Esophagus squamous epithelium (tissue), 5 donors: ENCODE measurements around the gene ADGRD1. TPM values are rescaled to one million over a fixed set of nuclear protein-coding genes. Genes with fewer than 3 reads are reported as not detected.
A peak's percentile ranks its signal among the peaks of the same experiment; 100 is the strongest.
"Not testable (repeated sequence)": the region's sequence is repeated elsewhere in the genome, so short reads cannot be mapped to it uniquely, and the experiment has no call there.

Experiments
- DNase-seq: peaks from one replicate; lab custom pipeline; 2025; lab: John Stamatoyannopoulos, UW
- H3K27ac ChIP-seq, 4 donors: fragments of 200-600 bp; sonication (generic); one replicate each; pipeline ENCODE4 v1.5.1; 2016 to 2019; ENCODE audit warnings: mild to moderate bottlenecking in 1 of 4
- H3K27me3 ChIP-seq, 4 donors: fragments of 200-600 bp; sonication (generic); 1 replicate in 3 of 4; 2 replicates in 1 of 4; pipeline versions ENCODE4 v1.5.1 to v1.6.0; 2017 to 2021; ENCODE audit warnings: antibody characterized with exemption in 1 of 4
- H3K36me3 ChIP-seq, 3 donors: fragments of 200-600 bp; sonication (generic); one replicate each; pipeline ENCODE4 v1.5.1; 2016 to 2019
- H3K4me1 ChIP-seq, 3 donors: fragments of 200-600 bp; sonication (generic); one replicate each; pipeline ENCODE4 v1.5.1; 2017 to 2019
- H3K4me3 ChIP-seq, 4 donors: fragments of 200-600 bp; sonication (generic); 1 replicate in 3 of 4; 2 replicates in 1 of 4; pipeline ENCODE4 v1.5.1; 2016 to 2019; ENCODE audit warnings: mild to moderate bottlenecking in 2 of 4, moderate library complexity in 1 of 4
- H3K9me3 ChIP-seq, 3 donors: fragments of 200-600 bp; sonication (generic); one replicate each; pipeline ENCODE4 v1.5.1; 2016 to 2019
- CTCF ChIP-seq, 6 experiments: fragments of 450-650 bp in 4 of 6; fragments of 200-600 bp in 2 of 6; sonication (generic) in 2 of 6; IDR thresholded peaks; one replicate each; pipeline ENCODE4 v1.5.1; 2016 to 2019; ENCODE audit warnings: antibody characterized with exemption in 6 of 6, mild to moderate bottlenecking in 4 of 6, moderate library complexity in 4 of 6
- POLR2A ChIP-seq, 4 donors: fragments of 450-650 bp; IDR thresholded peaks; one replicate each; pipeline ENCODE4 v1.6.1; 2017; ENCODE audit warnings: antibody characterized with exemption in 4 of 4, mild to moderate bottlenecking in 4 of 4, moderate library complexity in 3 of 4
- WGBS, 2 donors: methylation state at CpG; one replicate each; pipeline ENCODE4 v1.1.5; 2018; 5-methylcytosine and 5-hydroxymethylcytosine counted together
- intact Hi-C: fragments of 100-400 bp; cut with DNase I; formaldehyde crosslinking; loops from one replicate; pipeline ENCODE4 v1.15.0; 2022
- total RNA-seq, 4 donors: library from RNA; depleted of rRNA; stranded (reverse); fragments of >200 nt; gene quantifications; one replicate each; pipeline ENCODE4 v1.1.0, GENCODE V29; 2016
- donor health status: DM: yes; HTN: yes; CAD: no.

The ADGRD1 gene
- total RNA-seq, 4 donors from 2014 or later, result 2.2 to 28.2 (median 8.8) TPM

- Histone ChIP-seq H3K9me3 (no peaks in the 10 kb centered on the region), H3K36me3 (peaks cover 0 to 7% (median 0%) of the 10 kb centered on the region in 3 donors), H3K4me1 (peaks cover 0 to 38% (median 0%) of the 10 kb centered on the region in 3 donors), H3K27ac (peak overlapping the region in 2 of 4 donors; percentile 14 to 18), H3K27me3 (peaks cover 0 to 16% (median 0%) of the 10 kb centered on the region in 4 donors), H3K4me3 (no peak overlapping the region)
- intact Hi-C loops, result no loop called here
- no peak for DNase-seq
- TF ChIP-seq CTCF (IDR thresholded peaks at IDR 0.05), result no peak
- no peak for TF ChIP-seq POLR2A (IDR thresholded peaks at IDR 0.05)
- WGBS, 2 donors, result 76 to 85% methylated on average over 5 to 7 of the region's 7 CpGs
These were observed 163.9 kb downstream of the ADGRD1 start for GRCh38 chr12:131117438-131118245.

- Histone ChIP-seq H3K27me3 (peaks cover 0 to 16% (median 0%) of the 10 kb centered on the region in 4 donors), H3K27ac (no peak overlapping the region), H3K36me3 (peaks cover 0 to 7% (median 0%) of the 10 kb centered on the region in 3 donors), H3K9me3 (no peaks in the 10 kb centered on the region), H3K4me1 (peaks cover 0 to 32% (median 0%) of the 10 kb centered on the region in 3 donors), H3K4me3 (no peak overlapping the region)
- no peak for DNase-seq
- 67 to 72% methylated on average over 7 to 8 of the region's 9 CpGs for WGBS, 2 donors
- no peak for TF ChIP-seq POLR2A (IDR thresholded peaks at IDR 0.05)
- no peak for TF ChIP-seq CTCF (IDR thresholded peaks at IDR 0.05)
- intact Hi-C loops, result no loop called here
These were observed 164.7 kb downstream of the ADGRD1 start for GRCh38 chr12:131118371-131118770.

GRCh38 chr12:131119345-131119744 is 165.6 kb downstream of the ADGRD1 start:
- H3K36me3 ChIP-seq, H3K27ac ChIP-seq, H3K27me3 ChIP-seq, intact Hi-C loops, H3K9me3 ChIP-seq, H3K4me3 ChIP-seq, DNase-seq: not testable (repeated sequence)
- H3K4me1 ChIP-seq, result peaks cover 0 to 22% (median 0%) of the 10 kb centered on the region in 3 donors
- 88 to 100% methylated on average over 1 to 8 of the region's 8 CpGs for WGBS, 2 donors

GRCh38 chr12:131119936-131120335 is 166.2 kb downstream of the ADGRD1 start:
- peaks cover 0 to 18% (median 0%) of the 10 kb centered on the region in 3 donors for H3K4me1 ChIP-seq
- peaks cover 0 to 7% (median 0%) of the 10 kb centered on the region in 3 donors for H3K36me3 ChIP-seq
- intact Hi-C loops, result no loop called here
- WGBS, 2 donors, result 80 to 87% methylated on average over 2 to 7 of the region's 8 CpGs
- DNase-seq, result no peak
- TF ChIP-seq POLR2A (IDR thresholded peaks at IDR 0.05), result no peak
- no peak for TF ChIP-seq CTCF (IDR thresholded peaks at IDR 0.05)
- no peaks in the 10 kb centered on the region for H3K9me3 ChIP-seq
- H3K4me3 ChIP-seq, result no peak overlapping the region
- peaks cover 0 to 8% (median 0%) of the 10 kb centered on the region in 4 donors for H3K27me3 ChIP-seq
- no peak overlapping the region for H3K27ac ChIP-seq

- H3K27me3 ChIP-seq, result peaks cover 0 to 5% (median 0%) of the 10 kb centered on the region in 4 donors
- intact Hi-C loops, result no loop called here
- no peak overlapping the region for H3K4me3 ChIP-seq
- TF ChIP-seq CTCF (IDR thresholded peaks at IDR 0.05) (no peak), POLR2A (IDR thresholded peaks at IDR 0.05) (no peak)
- no peak overlapping the region for H3K27ac ChIP-seq
- H3K9me3 ChIP-seq, result no peaks in the 10 kb centered on the region
- DNase-seq, result no peak
- peaks cover 0 to 9% (median 0%) of the 10 kb centered on the region in 3 donors for H3K4me1 ChIP-seq
- 77 to 79% methylated on average over 9 to 24 of the region's 25 CpGs for WGBS, 2 donors
- H3K36me3 ChIP-seq, result peaks cover 0 to 7% (median 0%) of the 10 kb centered on the region in 3 donors
These were observed 167.1 kb downstream of the ADGRD1 start for GRCh38 chr12:131120831-131121271.
